Stimulated activated CD8-positive, alpha-beta memory T cell treated with anti-CD3 and anti-CD28 coated beads, Interleukin-2, amount 100 ng/mL, for 1 hour (primary cell): ENCODE data around the gene CADPS2.
"Not testable (repeated sequence)": the region's sequence is repeated elsewhere in the genome, so short reads cannot be mapped to it uniquely, and the experiment has no call there.

Source experiments
- DNase-seq, 2 donors: peaks; one replicate each; pipeline ENCODE4 v3.0.0-alpha.2; 2020; ENCODE audit warnings: low read depth in 2 of 2

CADPS2 gene

DNA sequence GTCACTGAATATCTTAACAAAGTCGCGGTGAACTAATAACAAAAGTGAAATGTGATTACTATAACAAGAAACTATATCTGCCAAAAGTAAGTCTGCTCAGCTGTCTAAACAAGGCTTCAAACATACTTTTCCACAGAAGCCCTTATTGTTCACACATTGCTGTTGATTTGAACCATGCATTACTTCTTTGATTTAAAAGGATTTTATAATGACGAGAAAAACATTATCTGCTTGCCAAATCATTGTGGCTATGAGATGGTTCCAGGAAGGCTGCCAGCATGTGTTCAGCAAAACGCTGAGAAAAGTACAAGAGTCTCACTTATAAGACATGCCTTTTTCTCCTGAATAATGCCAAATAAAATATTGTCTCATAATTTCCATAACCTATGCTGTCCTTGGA, 211.8 kb downstream of the CADPS2 start:
- no peak for DNase-seq

DNA sequence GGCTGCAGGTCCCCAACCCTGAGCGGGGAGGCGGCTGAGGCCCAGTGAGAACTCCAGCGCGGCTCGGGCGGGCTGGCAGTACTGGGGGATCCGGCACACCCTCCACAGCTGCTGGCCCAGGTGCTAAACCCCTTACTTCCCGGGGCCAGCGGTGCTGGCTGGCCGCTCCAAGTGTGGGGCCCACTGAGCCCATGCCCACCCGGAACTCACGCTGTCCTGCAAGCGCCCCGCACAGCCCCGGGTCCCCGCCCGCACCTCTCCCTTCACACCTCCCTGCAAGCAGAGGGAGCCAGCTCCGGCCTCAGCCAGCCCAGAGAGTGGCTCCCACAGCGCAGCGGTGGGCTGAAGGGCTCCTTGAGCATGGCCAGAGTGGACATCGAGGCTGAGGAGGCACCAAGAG, 212.3 kb downstream of the CADPS2 start:
- DNase-seq: no peak

DNA sequence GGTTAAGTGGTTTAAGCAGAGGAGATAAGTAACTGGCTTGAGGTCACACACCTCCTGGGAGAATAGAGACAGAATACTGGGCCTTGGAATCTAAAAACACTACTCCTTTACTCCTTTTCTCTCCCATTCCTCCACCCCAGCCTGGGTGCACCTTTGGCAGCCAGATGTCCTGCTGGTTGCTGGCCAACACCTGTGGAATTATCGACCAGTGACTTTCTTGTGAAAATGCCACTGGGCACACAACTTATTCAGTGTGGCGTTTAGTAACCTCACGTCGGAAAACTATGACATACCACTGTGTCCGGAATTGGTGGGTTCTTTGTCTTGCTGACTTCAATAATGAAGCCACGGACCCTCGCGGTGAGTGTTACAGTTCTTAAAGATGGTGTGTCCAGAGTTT, 213.7 kb downstream of the CADPS2 start:
- no peak for DNase-seq

DNA sequence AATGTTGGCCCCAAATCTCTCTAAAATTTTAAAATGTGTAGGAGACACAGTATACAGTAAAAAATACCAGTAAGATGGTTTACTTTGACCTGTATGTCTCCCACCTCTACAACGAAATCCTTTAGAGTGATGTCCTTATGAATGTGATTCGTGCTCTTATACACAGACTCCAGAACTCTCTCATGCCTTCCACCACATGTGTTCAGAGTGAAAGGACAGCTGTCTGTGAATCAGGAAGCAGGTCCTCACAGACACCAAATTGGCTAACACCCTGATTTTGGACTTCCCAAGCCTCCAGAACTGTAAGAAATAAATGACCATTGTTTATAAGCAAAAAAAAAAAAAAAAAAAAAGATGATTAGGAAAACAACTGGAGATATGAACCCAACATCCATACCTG, 222.5 kb downstream of the CADPS2 start:
- no peak for DNase-seq

DNA sequence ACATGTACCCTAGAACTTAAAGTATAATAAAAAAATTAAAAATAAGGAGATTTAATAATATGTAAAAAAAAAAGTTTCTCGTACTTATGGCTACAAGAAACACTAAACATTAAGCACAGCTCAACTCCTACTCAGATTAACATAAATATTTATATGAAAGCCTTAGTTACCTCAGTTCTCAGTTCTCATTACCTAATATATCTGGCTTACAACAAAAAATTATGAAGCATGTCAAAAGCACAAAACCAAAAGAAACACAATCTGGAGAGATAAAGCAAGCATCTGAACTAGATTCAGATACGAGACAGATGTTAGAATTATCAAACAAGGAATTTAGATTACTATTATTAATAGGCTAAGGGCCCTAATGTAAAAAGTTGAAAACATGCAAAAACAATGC, 227.4 kb downstream of the CADPS2 start:
- no peak for DNase-seq

DNA sequence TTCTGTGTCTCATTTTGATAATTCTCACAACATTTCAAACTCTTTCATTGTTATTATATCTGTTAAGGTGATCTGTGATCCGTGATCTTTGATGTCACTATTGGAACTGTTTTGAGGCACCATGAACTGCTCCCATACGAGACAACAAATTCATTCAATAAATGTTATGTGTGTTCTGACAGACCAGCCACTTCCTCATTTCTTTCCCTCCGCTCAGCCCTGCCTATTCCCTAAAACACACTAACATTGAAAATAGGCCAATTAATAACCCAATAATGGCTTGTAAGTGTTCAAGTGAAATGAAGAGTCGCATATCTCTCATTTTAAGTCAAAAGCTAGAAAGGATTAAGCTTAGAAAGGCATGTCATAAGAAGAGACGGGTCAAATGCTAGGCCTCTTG, 232.6 kb downstream of the CADPS2 start:
- no peak for DNase-seq

DNA sequence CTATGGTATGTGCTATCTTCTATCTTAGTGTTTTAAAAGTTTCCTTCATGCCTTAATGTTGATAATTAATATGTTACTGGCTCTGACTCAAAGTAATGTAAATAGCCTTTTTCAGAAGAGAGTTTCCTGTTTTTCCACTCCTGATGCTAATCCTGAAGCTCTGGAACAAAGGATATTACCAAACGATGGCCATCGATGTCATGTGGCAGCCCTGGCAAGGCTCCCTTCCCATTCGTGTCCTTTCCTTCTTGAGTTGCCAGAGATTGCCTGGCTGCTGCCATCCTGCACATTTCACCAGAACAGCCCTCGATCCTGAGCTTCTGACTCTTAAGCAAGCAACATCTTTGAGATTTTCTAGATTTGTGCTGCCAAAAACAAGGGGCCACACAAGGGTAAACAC, 233.4 kb downstream of the CADPS2 start:
- no peak for DNase-seq

DNA sequence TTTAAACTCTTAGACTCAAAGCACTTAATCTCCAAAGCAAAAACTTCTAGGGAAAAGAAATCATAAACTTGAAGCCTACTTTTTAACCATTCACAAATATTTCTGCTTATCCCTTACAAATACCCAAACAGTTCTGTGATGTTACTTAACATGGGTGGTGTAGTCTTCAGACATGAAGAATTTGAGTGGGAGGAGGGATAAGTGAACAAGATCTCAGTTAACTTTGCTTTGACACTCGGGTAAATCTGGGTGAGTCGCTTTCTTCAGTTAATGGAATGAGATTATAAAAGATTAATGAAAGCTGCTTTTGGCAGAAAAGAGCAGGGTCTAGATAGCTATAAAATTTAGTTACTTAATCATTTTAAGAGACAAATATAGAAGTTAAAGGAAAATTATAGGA, 234.8 kb downstream of the CADPS2 start:
- DNase-seq: no peak

DNA sequence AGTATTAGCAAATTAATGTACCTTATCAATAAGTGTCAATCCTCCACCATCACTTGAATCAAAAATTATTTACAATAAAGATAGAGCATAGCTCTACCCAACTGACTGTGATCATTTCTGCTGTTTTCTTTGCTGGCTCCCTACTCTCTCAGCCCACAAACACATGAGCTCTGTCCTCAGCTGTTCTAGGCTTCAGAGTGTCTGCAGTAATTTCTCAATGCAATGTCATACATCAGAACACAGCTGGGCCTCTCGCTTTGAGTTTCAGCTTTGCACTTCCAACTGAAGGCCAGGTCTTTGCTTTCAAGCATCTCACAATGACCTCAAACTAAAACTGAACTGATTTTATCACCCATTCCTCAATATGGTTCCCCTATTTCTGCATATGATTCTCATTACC, 243.0 kb downstream of the CADPS2 start:
- DNase-seq: no peak

DNA sequence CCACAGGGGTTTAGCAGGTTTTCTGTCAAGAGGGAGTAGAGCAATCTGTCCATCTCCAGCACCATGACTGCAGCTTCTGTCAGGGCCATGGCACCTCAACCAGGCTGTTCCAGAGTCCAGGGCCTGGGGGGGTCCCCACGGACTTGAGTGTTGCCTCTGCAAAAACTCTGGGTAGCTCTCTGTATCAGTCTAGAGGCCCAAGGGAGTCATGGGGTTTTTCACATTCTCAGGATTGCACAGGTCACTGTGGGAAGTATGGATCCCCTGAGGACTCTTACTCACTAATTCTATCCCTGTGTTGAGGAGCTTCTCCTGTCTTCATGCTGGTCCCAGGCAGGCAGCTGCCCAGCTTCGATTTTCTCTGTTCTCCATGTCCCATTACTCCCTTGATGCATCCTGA, 247.8 kb downstream of the CADPS2 start:
- DNase-seq: no peak

DNA sequence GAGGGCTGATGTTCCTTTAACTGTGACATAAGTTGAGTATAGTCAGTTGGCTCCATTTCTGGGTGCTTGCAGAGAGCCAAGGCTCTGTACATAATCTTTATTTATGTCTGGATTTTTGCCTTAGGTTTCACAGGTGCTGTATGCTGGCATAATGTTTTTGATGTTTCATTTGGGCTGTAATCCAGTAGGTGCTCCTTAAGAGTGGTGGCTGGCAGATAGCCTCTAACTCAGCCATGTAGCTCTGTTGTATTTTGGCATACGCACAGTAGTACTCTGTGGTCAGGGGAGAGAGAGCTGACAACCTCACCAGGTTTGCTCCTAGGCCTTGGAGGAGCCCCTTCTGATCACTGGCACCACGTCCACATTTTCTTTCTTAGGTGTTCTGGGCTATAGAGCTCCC, 248.5 kb downstream of the CADPS2 start:
- DNase-seq: no peak

DNA sequence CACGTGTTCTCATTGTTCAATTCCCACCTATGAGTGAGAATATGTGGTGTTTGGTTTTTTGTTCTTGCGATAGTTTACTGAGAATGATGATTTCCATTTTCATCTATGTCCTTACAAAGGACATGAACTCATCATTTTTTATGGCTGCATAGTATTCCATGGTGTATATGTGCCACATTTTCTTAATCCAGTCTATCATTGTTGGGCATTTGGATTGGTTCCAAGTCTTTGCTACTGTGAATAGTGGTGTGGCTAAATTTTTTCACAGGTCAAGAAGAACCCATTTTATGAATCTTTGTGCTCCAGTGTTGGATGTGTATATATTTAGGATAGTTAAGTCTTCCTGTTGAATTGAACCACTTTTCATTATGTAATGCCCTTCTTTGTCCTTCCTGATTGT, 250.8 kb downstream of the CADPS2 start:
- not testable (repeated sequence) for DNase-seq

DNA sequence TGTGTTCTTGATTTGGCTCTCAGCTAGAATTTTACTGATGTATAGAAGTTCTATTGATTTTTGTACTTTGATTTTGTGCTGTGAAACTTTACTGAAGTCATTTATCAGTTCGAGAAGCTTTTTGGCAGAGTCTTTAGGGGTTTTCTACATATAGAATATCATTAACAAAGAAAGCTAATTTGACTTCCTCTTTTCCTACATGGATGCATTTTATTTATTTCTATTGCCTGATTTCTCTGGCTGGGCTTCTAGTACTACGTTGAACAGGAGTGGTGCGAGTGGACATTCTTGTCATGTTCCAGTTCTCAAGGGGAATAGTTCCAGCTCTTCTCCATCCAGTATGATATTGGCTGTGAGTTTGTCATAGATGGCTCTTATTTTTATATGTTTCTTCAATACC, 252.8 kb downstream of the CADPS2 start:
- no peak for DNase-seq

DNA sequence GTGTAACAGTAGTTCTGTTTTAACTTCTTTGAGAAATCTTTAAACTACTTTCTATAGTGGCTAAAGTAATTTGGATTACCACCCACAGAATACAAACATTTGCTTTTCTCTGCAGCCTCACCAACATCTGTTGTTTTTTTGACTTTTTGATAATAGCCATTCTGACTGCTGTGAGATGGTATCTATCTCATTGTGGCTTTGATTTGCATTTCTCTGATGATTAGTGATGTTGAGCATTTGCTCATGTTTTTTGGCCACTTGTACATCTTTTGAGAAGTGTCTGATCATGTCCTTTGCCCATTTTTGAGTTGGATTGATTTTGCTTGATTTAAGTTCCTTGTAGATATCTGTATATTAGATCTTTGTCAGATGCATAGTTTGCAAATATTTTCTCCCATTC, 254.0 kb downstream of the CADPS2 start:
- no peak for DNase-seq

DNA sequence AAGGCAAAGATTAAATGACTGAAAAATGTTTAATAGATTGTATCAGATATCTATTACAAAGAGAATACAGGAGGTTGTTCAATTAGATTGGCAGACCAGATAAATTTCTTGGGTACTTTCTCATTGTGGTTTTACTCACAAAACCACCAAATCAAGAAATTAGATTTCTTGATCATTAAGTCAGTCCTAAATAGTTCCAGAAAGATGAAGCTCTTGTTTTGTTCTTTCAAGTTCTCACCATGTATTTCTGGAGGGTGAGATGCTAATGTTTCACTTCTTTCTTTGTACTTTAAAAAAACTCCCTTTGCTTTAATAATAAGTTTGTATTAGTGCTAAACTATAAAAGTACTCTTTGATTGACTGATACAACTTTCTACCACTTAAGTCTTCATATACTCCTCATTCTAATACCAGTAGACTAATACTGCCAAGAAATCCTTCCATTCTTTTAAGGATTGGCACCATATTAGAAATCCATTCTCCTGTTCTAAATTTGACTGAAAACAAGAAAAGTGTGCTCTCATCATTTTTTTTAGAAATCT, 256.8 kb downstream of the CADPS2 start:
- DNase-seq: no peak

DNA sequence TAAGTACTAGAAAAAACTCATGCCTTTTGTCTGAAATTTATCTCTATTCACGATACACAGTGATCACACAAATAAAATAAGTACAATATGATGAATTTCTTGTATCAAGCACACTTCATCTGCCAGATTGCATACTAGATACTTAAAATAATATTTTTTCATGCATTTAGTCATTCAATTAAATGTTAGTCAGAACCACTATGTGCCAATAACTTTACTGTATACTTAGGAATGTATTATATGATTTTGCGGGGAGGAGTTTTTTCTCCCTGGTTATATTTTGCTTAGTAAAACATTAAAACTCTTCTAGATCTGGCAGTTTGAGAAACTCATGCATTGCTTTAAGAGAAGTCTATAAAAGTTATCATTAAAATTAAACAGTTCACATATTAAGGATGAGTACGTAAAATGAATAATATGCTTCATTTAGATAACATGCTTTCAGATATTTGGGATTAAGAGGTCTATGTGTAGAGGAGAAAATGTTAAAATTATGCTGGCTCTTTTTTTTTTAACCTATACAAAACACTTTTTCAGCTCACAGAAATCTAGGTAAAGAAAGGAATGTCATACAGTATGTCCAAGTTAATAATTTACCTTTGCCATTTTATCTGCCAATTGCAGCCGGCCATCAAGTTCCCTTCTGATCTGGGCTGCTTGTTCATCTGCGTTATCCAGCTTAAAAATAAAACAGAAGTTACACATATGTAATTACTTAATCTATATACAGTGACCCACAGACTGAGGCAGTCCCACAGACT, 257.4 kb downstream of the CADPS2 start:
- DNase-seq: no peak

DNA sequence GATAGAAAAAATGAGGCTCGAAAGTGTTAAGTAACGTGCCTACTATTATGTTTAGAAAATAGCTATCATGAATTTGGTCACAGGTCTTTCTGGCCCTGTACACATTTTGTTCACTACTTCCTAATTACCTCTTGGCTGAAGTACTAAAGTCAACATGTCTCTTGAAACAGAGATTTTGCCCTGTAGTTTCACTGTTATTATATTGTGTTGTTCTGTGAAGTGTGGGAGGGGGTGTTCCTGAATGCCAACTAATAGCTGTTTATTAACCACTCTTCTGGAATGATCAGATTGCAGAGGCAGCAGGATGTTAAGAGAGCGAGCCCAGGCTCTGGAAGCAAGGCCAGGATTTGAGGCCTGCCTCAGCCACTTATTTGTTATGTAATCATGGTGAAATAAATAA, 259.5 kb downstream of the CADPS2 start:
- no peak for DNase-seq

DNA sequence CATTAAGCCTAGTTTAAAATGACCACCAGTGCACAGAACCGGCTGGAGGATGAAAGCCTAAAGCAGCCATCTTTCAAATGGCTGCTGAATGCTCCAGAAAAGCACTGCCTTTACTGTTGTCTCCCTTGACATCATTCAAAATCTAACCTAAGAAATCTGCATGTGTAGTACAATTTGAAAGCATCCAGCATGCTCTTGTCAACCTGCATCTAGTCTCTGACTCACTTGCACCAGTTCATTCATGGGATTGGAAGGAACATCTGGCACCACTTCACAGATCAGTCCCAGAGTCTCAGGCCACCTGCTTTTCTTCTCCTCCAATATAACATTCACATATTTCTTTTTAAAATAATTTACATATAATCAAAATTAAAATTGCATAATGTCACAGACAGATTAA, 263.6 kb downstream of the CADPS2 start:
- no peak for DNase-seq

DNA sequence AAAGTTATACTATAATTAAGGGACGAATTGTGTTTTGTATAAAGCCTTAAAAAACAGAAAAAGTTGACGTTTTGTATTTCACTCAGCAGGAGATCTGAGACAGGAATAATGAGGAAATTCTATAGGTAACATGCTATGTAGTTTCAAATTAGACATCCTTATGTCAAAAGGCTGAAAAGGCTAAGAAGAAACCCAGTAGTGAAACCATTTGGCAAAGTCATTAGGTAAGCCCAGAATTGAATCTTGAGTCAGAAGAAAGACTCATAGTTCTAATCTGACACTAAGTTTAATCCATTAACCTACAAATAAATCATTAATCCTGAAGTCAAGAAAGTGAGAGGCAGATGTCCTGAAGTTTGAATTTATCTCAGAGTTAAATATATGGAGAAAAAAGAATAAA, 266.6 kb downstream of the CADPS2 start:
- no peak for DNase-seq

DNA sequence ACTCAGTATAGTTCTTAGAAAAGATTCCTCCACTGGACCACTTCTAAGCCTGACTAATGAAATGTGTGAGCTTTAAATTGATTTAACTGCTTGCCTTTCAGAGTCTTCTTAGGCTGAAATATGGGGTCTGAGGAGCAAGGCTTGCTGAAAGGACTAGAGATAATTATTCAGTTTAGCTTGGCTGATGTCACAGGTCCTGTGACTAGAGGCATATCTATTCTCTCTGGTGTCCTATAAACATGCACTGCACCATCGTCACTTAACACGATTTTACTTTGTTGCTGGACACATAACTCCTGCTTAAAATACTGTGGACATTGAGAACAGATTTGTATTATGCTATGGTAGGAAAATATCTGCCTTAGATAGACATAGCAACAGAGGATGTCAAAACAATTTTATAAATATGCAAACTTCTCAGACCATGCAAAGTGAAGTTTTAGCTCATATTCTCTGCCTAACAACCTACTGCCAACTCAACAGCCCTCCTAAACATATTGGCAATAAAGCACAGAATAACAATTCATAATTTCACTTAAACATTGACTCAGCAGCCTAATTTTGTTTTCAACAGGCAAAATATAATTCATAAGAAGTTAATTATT, 267.6 kb downstream of the CADPS2 start:
- DNase-seq: no peak

DNA sequence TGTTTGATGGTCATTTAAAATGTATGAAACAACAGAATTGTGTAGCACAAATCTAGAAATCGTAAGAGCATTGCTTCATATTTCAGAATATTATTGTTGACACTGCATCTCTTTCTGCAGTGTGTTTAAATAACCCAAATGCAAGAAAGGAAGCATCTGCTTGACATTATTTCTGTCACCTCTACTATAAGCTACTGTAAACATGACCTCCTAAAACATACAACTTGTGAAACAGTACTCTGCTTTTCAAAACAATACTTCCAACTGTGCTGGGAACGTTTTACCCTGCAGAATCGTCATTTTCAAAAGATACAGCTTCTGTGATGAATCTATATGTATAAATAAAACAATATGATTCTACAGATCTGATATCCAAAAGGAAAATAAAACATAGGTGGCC, 269.3 kb downstream of the CADPS2 start:
- no peak for DNase-seq

DNA sequence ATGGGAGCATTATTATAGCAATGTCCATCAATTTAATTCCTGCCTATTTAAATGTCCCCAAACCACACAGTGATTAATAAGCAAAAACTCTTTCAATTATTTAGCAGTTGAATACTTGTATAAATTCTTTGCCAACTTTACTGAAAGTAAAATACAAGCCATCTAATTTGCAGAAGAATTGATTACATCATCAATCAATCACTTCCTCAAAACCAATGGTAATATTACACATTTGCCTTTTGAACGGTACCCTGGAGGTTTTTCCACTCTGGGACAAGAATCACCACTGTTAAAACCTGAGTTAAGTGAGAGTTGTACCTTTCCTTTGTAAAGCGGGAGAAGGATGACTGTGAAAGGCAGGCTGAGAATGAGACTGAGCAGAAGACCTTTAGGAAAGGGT, 280.3 kb downstream of the CADPS2 start:
- DNase-seq: no peak

DNA sequence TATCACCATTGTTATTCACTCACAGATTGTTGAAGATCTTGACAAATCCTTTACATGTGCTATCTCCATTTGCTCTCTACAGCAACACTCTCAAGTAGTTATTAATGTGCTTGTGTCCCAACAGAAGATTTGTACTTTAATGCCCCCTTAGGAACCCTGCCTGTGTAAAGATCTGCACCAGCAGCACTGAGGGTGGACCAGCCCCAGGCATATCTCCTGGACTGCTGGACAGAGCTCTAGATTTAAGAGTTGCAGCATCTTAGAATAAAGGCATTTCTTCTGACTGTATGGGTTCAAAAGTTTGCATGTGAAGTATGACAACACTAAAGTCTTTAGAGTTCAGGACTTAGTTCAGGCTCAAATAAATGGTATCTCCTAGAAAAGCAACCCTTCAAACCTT, 282.0 kb downstream of the CADPS2 start:
- DNase-seq: no peak

DNA sequence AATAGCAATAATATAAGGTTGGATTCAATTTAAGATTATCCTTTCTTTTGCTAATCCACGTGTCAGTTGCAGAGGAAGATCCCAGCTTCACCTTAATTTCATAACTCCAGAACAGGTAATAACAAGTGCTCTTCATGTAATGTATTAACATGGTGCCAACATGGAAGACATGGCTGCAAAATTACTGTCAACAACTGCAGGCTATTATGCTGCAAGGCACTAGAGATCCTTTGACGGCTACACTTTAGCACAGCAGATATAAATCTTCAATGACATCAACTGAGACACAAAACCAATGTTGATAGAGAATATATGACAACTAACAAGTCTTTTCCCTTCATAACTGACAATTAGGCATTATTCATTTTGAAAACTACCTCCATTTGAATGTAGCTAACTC, 283.5 kb downstream of the CADPS2 start:
- no peak for DNase-seq
